BLaER1 treated with 17β-estradiol and CSF1 and Interleukin-3, amounts not matched to agents 10 nM and 100 nM (cell line): Measurements from ENCODE around the gene CD7.
"Not testable (repeated sequence)": the region's sequence is repeated elsewhere in the genome, so short reads cannot be mapped to it uniquely, and the experiment has no call there.

Experiments used
- H3K27ac ChIP-seq, 11 experiments: shearing (Covaris generic); formaldehyde crosslinking; 2 replicates each; pipeline ENCODE4 v1.8.1; 2022
- H3K27me3 ChIP-seq, 11 experiments: shearing (Covaris generic); formaldehyde crosslinking; 2 replicates each; pipeline ENCODE4 v1.8.1; 2022
- H3K36me3 ChIP-seq, 11 experiments: shearing (Covaris generic); formaldehyde crosslinking; 2 replicates each; pipeline ENCODE4 v1.8.1; 2022
- H3K4me1 ChIP-seq, 10 experiments: shearing (Covaris generic); formaldehyde crosslinking; 2 replicates each; pipeline ENCODE4 v1.8.1; 2022
- H3K4me2 ChIP-seq, 11 experiments: shearing (Covaris generic); formaldehyde crosslinking; 2 replicates each; pipeline ENCODE4 v1.8.1; 2022
- H3K4me3 ChIP-seq, 10 experiments: shearing (Covaris generic); formaldehyde crosslinking; 2 replicates each; pipeline ENCODE4 v1.8.1; 2022
- H3K9ac ChIP-seq, 11 experiments: shearing (Covaris generic); formaldehyde crosslinking; 2 replicates each; pipeline ENCODE4 v1.8.1; 2022
- H3K9me3 ChIP-seq, 11 experiments: shearing (Covaris generic); formaldehyde crosslinking; replicated peaks in 1 of 11; 2 replicates each; pipeline ENCODE4 v1.8.1; 2022
- H4K20me1 ChIP-seq, 11 experiments: shearing (Covaris generic); formaldehyde crosslinking; 2 replicates each; pipeline ENCODE4 v1.8.1; 2022
- Cebpa-rat ChIP-seq, 11 experiments: shearing (Covaris generic); IDR thresholded peaks; 2 replicates each; pipeline ENCODE4 v1.8.1; 2022

Gene CD7

GRCh38 chr17:82349287-82349701, 31.9 kb upstream of the CD7 start:
- Histone ChIP-seq H3K4me2 (peak overlapping the region in 9 of 11 experiments; percentile 1 to 92 (median 89); a peak in 17 of 22 replicates), H3K36me3 (no peaks in the 10 kb centered on the region), H3K4me1 (peaks cover 21 to 84% (median 75%) of the 10 kb centered on the region in 10 experiments), H3K9ac (peak overlapping the region in 3 of 11 experiments; percentile 12 to 32 (median 15); a peak in 3 of 22 replicates), H4K20me1 (peaks cover 0 to 33% (median 11%) of the 10 kb centered on the region in 11 experiments; a peak in 10 of 22 replicates), H3K27ac (peak overlapping the region in 3 of 11 experiments; percentile 9 to 86 (median 84); a peak in 4 of 22 replicates), H3K4me3 (no peak overlapping the region), H3K9me3 (no peaks in the 10 kb centered on the region), H3K27me3 (peaks cover 0 to 15% (median 0%) of the 10 kb centered on the region in 11 experiments; a peak in 4 of 22 replicates)
- TF ChIP-seq Cebpa-rat (IDR thresholded peaks at IDR 0.05), result no peak

DNA sequence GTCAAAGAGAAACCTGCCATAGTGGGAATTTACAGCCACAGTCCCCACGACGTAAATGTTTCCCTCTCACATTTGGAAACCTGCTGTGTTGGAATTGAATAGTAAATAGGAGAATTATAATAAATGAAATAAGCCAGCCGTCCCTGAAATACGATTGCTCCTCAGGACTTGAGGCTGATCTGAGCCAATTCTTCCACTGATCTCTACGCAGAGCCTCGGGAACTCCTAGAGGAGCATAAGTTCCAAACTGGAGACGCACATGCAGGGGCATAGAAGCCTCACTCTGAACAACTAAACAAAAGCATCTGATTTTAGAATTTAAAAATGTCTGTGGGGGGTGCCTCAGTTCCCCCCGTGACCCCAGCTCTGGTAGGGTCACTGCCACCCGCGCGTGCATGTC, 31.5 kb upstream of the CD7 start:
- peaks cover 21 to 81% (median 71%) of the 10 kb centered on the region in 10 experiments for H3K4me1 ChIP-seq
- H3K4me3 ChIP-seq, result no peak overlapping the region
- TF ChIP-seq Cebpa-rat (IDR thresholded peaks at IDR 0.05), result no peak
- peaks cover 0 to 33% (median 11%) of the 10 kb centered on the region in 11 experiments; a peak in 10 of 22 replicates for H4K20me1 ChIP-seq
- H3K27me3 ChIP-seq, result peaks cover 0 to 15% (median 0%) of the 10 kb centered on the region in 11 experiments; a peak in 4 of 22 replicates
- no peaks in the 10 kb centered on the region for H3K9me3 ChIP-seq
- peak overlapping the region in 1 of 11 experiments; percentile 86; a peak in 1 of 22 replicates for H3K27ac ChIP-seq
- H3K9ac ChIP-seq, result peak overlapping the region in 2 of 11 experiments; percentile 12 to 15; a peak in 1 of 22 replicates
- H3K36me3 ChIP-seq, result no peaks in the 10 kb centered on the region
- peak overlapping the region in 9 of 11 experiments; percentile 1 to 92 (median 89); a peak in 17 of 22 replicates for H3K4me2 ChIP-seq

- Histone ChIP-seq H3K27me3 (peaks cover 0 to 15% (median 0%) of the 10 kb centered on the region in 11 experiments; a peak in 4 of 22 replicates), H3K4me1 (peaks cover 21 to 77% (median 67%) of the 10 kb centered on the region in 10 experiments), H3K4me2 (peak overlapping the region in 7 of 11 experiments; percentile 85 to 92 (median 90); a peak in 10 of 22 replicates), H4K20me1 (peaks cover 0 to 33% (median 11%) of the 10 kb centered on the region in 11 experiments; a peak in 10 of 22 replicates), H3K9me3 (no peaks in the 10 kb centered on the region), H3K4me3 (no peak overlapping the region), H3K36me3 (no peaks in the 10 kb centered on the region), H3K27ac (no peak overlapping the region), H3K9ac (peak overlapping the region in 2 of 11 experiments; percentile 28 to 33; a peak in 1 of 22 replicates)
- no peak for TF ChIP-seq Cebpa-rat (IDR thresholded peaks at IDR 0.05)
Measured at GRCh38 chr17:82348434-82348833, 31.0 kb upstream of the CD7 start.

DNA sequence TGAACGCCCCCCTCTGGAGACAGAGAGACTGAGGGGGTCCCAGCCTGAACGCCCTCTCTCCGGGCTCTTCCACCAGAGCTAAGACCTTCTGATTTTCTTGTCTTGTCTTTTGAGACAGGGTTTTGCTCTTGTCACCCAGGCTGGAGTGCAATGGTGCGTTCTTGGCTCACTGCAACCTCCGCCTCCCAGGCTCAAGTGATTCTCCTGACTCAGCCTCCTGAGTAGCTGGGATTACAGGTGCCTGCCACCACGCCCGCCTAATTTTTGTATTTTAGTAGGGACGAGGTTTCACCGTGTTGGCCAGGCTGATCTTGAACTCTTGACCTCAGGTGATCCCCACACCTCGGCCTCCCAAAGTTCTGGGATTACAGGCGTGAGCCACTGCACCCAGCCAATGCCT, 30.6 kb upstream of the CD7 start:
- not testable (repeated sequence) for H3K9me3 ChIP-seq, H3K36me3 ChIP-seq, H3K4me3 ChIP-seq, H3K27ac ChIP-seq, H3K9ac ChIP-seq
- H3K4me2 ChIP-seq, result peak overlapping the region in 6 of 11 experiments; percentile 85 to 92 (median 90); a peak in 8 of 22 replicates
- H3K27me3 ChIP-seq, result peaks cover 0 to 15% (median 0%) of the 10 kb centered on the region in 11 experiments; a peak in 4 of 22 replicates
- peaks cover 0 to 33% (median 11%) of the 10 kb centered on the region in 11 experiments; a peak in 10 of 22 replicates for H4K20me1 ChIP-seq
- peaks cover 21 to 73% (median 62%) of the 10 kb centered on the region in 10 experiments for H3K4me1 ChIP-seq

GRCh38 chr17:82346342-82347300, 29.2 kb upstream of the CD7 start:
- H3K9me3 ChIP-seq, result peaks cover 0 to 4% (median 0%) of the 10 kb centered on the region in 11 experiments; a peak in 3 of 22 replicates
- H3K4me1 ChIP-seq, result peaks cover 15 to 62% (median 49%) of the 10 kb centered on the region in 10 experiments
- no peak for TF ChIP-seq Cebpa-rat (IDR thresholded peaks at IDR 0.05)
- H3K27me3 ChIP-seq, result peaks cover 0 to 15% (median 0%) of the 10 kb centered on the region in 11 experiments; a peak in 4 of 22 replicates
- peaks cover 0 to 21% (median 11%) of the 10 kb centered on the region in 11 experiments; a peak in 10 of 22 replicates for H4K20me1 ChIP-seq
- H3K36me3 ChIP-seq, result no peaks in the 10 kb centered on the region
- H3K27ac ChIP-seq, result 0 out of 22 replicates have a peak overlapping the region, but pooled peaks of 1 of the 11 experiments have one; percentile 32
- peak overlapping the region in 5 of 11 experiments; percentile 1 to 42 (median 12); a peak in 5 of 22 replicates for H3K9ac ChIP-seq
- peak overlapping the region; percentile 55 to 89 (median 77) for H3K4me2 ChIP-seq
- peak overlapping the region in 2 of 10 experiments; percentile 34 to 59; a peak in 4 of 20 replicates for H3K4me3 ChIP-seq

DNA sequence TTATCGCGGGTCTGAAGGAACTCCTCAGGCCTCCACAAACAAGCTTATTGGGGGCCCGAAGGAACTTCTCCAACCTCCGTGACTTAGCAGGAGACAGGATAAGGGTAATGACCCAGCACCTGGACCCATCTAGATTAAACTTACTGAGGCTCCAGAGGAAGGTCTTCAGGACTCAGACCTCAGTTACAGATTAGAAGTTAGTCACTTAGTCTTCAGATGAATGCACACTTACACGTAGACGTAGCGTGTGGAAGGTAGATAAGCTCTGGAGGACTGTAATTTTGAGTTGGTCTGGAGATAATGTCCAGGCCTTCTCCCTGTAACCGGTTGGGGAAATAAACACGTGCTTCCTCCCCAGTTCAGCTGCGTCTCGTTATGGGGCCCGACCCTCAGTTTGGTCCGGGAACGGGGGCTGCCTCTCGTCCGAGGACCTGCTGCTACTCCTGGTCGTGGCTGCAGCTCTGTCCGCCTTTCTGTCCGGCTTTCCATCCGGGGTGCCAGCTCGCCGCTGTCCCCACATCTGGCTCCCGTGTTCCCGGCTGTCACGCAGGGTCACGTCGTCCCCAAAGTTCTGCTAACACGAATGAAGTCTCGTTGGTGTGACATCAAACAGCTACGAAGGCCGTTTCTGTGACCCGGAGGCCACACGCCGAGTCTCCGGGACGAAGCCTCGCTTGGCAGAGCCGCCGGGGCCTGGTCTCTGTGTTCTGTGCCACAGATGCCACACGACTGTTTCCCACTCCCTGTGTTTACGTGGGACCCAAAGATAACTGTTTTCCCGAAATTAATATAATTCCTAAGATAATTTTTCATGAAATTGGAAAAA, 28.0 kb upstream of the CD7 start:
- Histone ChIP-seq H3K4me3 (no peak overlapping the region), H3K27ac (no peak overlapping the region), H3K9ac (no peak overlapping the region), H3K27me3 (peaks cover 0 to 4% (median 0%) of the 10 kb centered on the region in 11 experiments; a peak in 1 of 22 replicates), H3K4me1 (peaks cover 8 to 49% (median 36%) of the 10 kb centered on the region in 10 experiments; a peak in 19 of 20 replicates), H3K4me2 (no peak overlapping the region), H3K9me3 (peaks cover 0 to 17% (median 10%) of the 10 kb centered on the region in 11 experiments; a peak in 15 of 22 replicates), H3K36me3 (no peaks in the 10 kb centered on the region), H4K20me1 (peaks cover 0 to 9% (median 0%) of the 10 kb centered on the region in 11 experiments; a peak in 3 of 22 replicates)
- TF ChIP-seq Cebpa-rat (IDR thresholded peaks at IDR 0.05), result no peak

DNA sequence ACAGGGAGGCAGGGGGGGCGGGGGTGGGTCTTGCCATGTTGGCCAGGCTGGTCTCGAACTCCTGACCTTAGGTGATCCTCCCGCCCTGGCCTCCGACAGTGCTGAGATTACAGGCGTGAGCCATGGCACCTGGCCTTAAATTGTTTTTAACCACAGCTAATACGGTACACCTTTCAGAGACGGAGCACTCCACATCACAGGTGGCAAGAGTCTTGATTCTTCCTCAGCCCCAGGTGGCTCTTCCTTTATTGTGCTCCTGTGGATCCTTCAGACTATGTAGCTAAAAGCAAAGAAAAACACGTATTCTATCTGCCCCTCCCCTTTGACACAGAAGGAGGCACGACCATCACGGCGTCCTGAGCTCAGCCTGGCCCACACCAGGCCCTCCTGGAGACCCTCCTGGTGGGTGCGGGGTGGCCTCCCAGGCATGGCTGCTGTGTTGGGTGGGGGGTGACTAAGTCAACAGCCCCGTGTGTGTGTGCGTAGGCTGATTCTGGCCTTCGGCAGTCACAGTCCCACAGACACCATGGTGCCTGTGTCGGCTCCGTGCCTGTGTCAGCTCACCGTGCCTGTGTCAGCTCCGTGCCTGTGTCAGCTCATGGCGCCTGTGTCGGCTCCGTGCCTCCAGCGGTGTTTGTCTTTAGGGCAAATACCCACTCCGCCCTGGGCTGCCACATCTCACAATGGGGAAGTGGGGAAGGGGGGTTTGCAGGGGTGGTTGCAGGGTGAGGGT, 26.9 kb upstream of the CD7 start:
- Histone ChIP-seq H3K9me3 (peaks cover 0 to 17% (median 11%) of the 10 kb centered on the region in 11 experiments; a peak in 15 of 22 replicates), H3K36me3 (no peaks in the 10 kb centered on the region), H3K4me2 (no peak overlapping the region), H3K9ac (no peak overlapping the region), H3K4me1 (peaks cover 8 to 42% (median 30%) of the 10 kb centered on the region in 10 experiments; a peak in 19 of 20 replicates), H3K4me3 (no peak overlapping the region), H3K27ac (no peak overlapping the region), H3K27me3 (0 out of 22 replicates have a peak, but pooled peaks cover 0 to 4% (median 0%) of the 10 kb centered on the region in 11 experiments), H4K20me1 (no peaks in the 10 kb centered on the region)
- TF ChIP-seq Cebpa-rat (IDR thresholded peaks at IDR 0.05), result no peak
